Neural progenitor cell (in vitro differentiated cells): Measurements from ENCODE around the gene TAX1BP1. TPM values are rescaled to one million over a fixed set of nuclear protein-coding genes. Genes with fewer than 3 reads are reported as not detected.

ENCODE experiments used
- DNase-seq: peaks from one replicate; pipeline ENCODE4 v3.0.0-alpha.2; 2016; ENCODE audit warnings: low spot score
- H2AFZ ChIP-seq: fragments of 200-600 bp; sonication (generic); replicated peaks from 2 replicates; pipeline ENCODE4 v1.6.1; 2016; ENCODE audit warnings: antibody characterized with exemption
- H3F3A ChIP-seq: fragments of 200-600 bp; sonication (generic); 2 replicates; pipeline ENCODE4 v1.6.1; 2016; ENCODE audit warnings: antibody characterized with exemption, low read depth
- H3K27ac ChIP-seq: fragments of 200-600 bp; sonication (generic); 2 replicates; pipeline ENCODE4 v1.5.1; 2016; ENCODE audit warnings: mild to moderate bottlenecking
- H3K27me3 ChIP-seq: fragments of 200-600 bp; sonication (generic); 2 replicates; pipeline ENCODE4 v1.6.1; 2016; ENCODE audit warnings: mild to moderate bottlenecking, moderate library complexity
- H3K36me3 ChIP-seq: fragments of 200-600 bp; sonication (generic); 2 replicates; pipeline ENCODE4 v1.5.1; 2016
- H3K4me1 ChIP-seq: fragments of 200-600 bp; sonication (generic); 2 replicates; pipeline ENCODE4 v1.6.1; 2016; ENCODE audit warnings: mixed run types
- H3K4me2 ChIP-seq: fragments of 200-600 bp; sonication (generic); 2 replicates; pipeline ENCODE4 v1.6.1; 2016
- H3K4me3 ChIP-seq: fragments of 200-600 bp; sonication (generic); 2 replicates; pipeline ENCODE4 v1.5.1; 2016
- H3K79me2 ChIP-seq: fragments of 200-600 bp; sonication (generic); 2 replicates; pipeline ENCODE4 v1.6.1; 2016; ENCODE audit warnings: low read depth
- H3K9ac ChIP-seq: fragments of 200-600 bp; sonication (generic); 2 replicates; pipeline ENCODE4 v1.6.1; 2016
- H3K9me3 ChIP-seq: fragments of 200-600 bp; sonication (generic); 2 replicates; pipeline ENCODE4 v1.5.1; 2016; ENCODE audit warnings: low read depth
- H4K20me1 ChIP-seq: fragments of 200-600 bp; sonication (generic); 2 replicates; pipeline ENCODE4 v1.6.1; 2016; ENCODE audit warnings: low read depth
- H3K27ac Mint-ChIP-seq: 3 replicates; pipeline ENCODE4 v1.8.0; 2021; ENCODE audit warnings: mixed read lengths
- H3K27me3 Mint-ChIP-seq: 2 replicates; pipeline ENCODE4 v1.8.0; 2022; ENCODE audit warnings: low read depth, mild to moderate bottlenecking, inconsistent platforms, moderate library complexity, mixed read lengths; ENCODE audit not compliant: insufficient read depth
- H3K36me3 Mint-ChIP-seq: 3 replicates; pipeline ENCODE4 v1.8.0; 2021; ENCODE audit warnings: mixed read lengths
- H3K4me1 Mint-ChIP-seq: 3 replicates; pipeline ENCODE4 v1.8.0; 2021; ENCODE audit warnings: mixed read lengths
- H3K4me3 Mint-ChIP-seq: 3 replicates; pipeline ENCODE4 v1.8.0; 2021; ENCODE audit warnings: mild to moderate bottlenecking, moderate library complexity, mixed read lengths
- H3K9me3 Mint-ChIP-seq: 3 replicates; pipeline ENCODE4 v1.8.0; 2020; ENCODE audit warnings: mixed read lengths
- EZH2 ChIP-seq: fragments of 200-600 bp; sonication (generic); IDR thresholded peaks from 2 replicates; pipeline ENCODE4 v1.6.1; 2017; ENCODE audit warnings: antibody characterized with exemption, mild to moderate bottlenecking, moderate library complexity
- EZH2phosphoT487 ChIP-seq: fragments of 200-600 bp; sonication (generic); IDR thresholded peaks from 2 replicates; pipeline ENCODE4 v1.6.1; 2017; ENCODE audit warnings: antibody characterized with exemption
- total RNA-seq: library from RNA; depleted of rRNA; stranded (reverse); fragments of >200 nt; gene quantifications from 2 replicates; pipeline ENCODE4 v1.2.3, GENCODE V29; 2015; ENCODE audit warnings: low replicate concordance
- TF ChIP-seq, protein P1 (sequence below): fragments of 200-600 bp; sonication (generic); IDR thresholded peaks from 2 replicates; pipeline ENCODE4 v1.5.1; 2017; ENCODE audit warnings: antibody characterized with exemption, mild to moderate bottlenecking

The TAX1BP1 gene
- total RNA-seq, 1 donor from 2014 or later = 80.0 TPM

DNA sequence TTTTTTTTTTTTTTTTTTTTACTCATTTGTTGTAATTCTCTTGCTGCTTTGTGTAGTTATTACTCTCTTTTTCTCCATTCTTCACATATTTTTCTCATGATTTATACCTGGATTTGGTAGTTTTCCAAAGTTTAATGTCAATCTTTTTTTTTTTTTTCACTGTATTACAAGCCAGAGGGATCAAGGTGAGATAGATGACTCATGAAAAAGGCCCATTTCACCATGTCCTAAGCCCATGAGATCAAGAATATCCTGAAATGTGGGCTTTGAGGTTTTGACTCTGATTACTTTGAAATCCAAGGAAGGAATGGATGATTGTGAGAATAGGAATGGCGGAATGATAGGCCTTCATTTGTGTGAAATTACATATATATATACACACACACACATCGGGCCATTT, 31.1 kb downstream of the TAX1BP1 start:
- Histone ChIP-seq H3K27ac (no peak overlapping the region), H3K79me2 (peaks cover 9% of the 10 kb centered on the region), H3K9me3 (no peaks in the 10 kb centered on the region), H3K4me1 (no peaks in the 10 kb centered on the region), H3K4me3 (no peak overlapping the region), H3K4me2 (no peak overlapping the region), H3K36me3 (peaks cover 8% of the 10 kb centered on the region), H3F3A (peaks cover 7% of the 10 kb centered on the region), H4K20me1 (no peaks in the 10 kb centered on the region), H3K27me3 (no peaks in the 10 kb centered on the region), H2AFZ (no peak overlapping the region), H3K9ac (no peak overlapping the region)
- Mint-ChIP-seq H3K36me3 (peaks cover 10% of the 10 kb centered on the region), H3K27ac (no peak overlapping the region), H3K9me3 (no peaks in the 10 kb centered on the region), H3K4me1 (no peaks in the 10 kb centered on the region), H3K27me3 (no peaks in the 10 kb centered on the region), H3K4me3 (no peak overlapping the region)
- TF ChIP-seq, protein P1, sequence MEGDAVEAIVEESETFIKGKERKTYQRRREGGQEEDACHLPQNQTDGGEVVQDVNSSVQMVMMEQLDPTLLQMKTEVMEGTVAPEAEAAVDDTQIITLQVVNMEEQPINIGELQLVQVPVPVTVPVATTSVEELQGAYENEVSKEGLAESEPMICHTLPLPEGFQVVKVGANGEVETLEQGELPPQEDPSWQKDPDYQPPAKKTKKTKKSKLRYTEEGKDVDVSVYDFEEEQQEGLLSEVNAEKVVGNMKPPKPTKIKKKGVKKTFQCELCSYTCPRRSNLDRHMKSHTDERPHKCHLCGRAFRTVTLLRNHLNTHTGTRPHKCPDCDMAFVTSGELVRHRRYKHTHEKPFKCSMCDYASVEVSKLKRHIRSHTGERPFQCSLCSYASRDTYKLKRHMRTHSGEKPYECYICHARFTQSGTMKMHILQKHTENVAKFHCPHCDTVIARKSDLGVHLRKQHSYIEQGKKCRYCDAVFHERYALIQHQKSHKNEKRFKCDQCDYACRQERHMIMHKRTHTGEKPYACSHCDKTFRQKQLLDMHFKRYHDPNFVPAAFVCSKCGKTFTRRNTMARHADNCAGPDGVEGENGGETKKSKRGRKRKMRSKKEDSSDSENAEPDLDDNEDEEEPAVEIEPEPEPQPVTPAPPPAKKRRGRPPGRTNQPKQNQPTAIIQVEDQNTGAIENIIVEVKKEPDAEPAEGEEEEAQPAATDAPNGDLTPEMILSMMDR = no peak
- no peak for TF ChIP-seq EZH2
- TF ChIP-seq EZH2phosphoT487 = no peak
- DNase-seq = no peak

DNA sequence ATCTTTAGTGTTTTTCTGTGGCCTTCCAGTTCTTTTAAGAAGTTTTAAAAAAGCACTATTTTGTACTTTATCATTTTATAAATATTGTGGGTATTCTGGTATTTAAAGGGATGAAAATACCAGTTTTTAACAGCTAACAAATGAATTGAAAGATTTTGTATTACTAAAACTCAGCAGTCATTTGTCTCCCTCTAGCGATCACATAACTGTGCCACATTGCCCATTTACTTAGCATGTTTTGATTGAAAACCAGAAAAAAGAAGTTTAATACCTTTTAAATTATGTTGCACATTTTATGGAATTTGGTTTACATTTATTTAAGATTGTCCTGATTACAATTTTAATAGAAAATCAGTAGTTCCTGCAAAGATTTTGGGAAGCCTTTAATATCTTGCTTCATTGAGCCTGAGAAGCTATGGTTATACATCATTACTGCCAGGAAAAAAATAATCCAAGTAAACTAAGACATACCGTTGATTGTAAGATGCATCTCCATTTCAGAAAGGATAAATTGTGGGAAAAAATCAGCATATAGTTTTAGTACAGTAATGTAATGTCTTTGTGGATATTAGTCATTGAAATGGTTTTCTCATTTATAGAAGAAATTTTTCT, 34.9 kb downstream of the TAX1BP1 start:
- H3K79me2 ChIP-seq = peaks cover 18% of the 10 kb centered on the region
- peaks cover 4% of the 10 kb centered on the region for H3K36me3 ChIP-seq
- Mint-ChIP-seq H3K4me1 (peaks cover 3% of the 10 kb centered on the region), H3K36me3 (peaks cover 8% of the 10 kb centered on the region), H3K4me3 (no peak overlapping the region), H3K27me3 (no peaks in the 10 kb centered on the region), H3K9me3 (no peaks in the 10 kb centered on the region), H3K27ac (no peak overlapping the region)
- H4K20me1 ChIP-seq = no peaks in the 10 kb centered on the region
- no peak overlapping the region for H2AFZ ChIP-seq
- no peaks in the 10 kb centered on the region for H3K9me3 ChIP-seq
- no peak overlapping the region for H3K27ac ChIP-seq
- H3K4me3 ChIP-seq = no peak overlapping the region
- H3K9ac ChIP-seq = no peak overlapping the region
- H3F3A ChIP-seq = peaks cover 7% of the 10 kb centered on the region
- no peaks in the 10 kb centered on the region for H3K4me1 ChIP-seq
- DNase-seq = peak; percentile 39
- H3K27me3 ChIP-seq = no peaks in the 10 kb centered on the region
- TF ChIP-seq, protein P1 = peak; percentile 68
- TF ChIP-seq EZH2 (no peak), EZH2phosphoT487 (no peak)
- H3K4me2 ChIP-seq = no peak overlapping the region

DNA sequence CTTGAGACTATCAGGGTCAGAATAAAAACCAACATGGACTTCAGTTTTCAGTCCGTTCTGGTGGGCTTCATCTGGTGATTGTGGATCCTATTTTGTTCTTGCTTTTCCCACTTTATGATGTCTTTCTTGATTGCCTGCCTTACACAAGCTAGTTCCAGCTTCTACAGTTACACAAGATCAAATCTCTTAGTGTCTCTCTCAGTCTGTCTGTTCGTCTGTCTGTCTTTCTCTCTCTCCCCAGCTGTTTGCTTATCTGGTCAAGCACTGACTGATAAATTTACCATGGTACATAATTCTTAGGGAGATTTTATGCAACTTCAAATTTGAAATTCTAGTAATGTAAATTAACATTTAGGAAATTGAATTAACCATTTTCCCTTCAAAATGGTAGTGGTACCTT, 35.8 kb downstream of the TAX1BP1 start:
- DNase-seq = no peak
- H3K27ac Mint-ChIP-seq = no peak overlapping the region
- Histone ChIP-seq H3K9me3 (no peaks in the 10 kb centered on the region), H3K27me3 (no peaks in the 10 kb centered on the region), H3K36me3 (no peaks in the 10 kb centered on the region), H3K4me1 (no peaks in the 10 kb centered on the region), H4K20me1 (no peaks in the 10 kb centered on the region), H3F3A (peaks cover 7% of the 10 kb centered on the region), H3K79me2 (peaks cover 18% of the 10 kb centered on the region), H3K4me2 (no peak overlapping the region), H3K9ac (no peak overlapping the region), H3K4me3 (no peak overlapping the region), H2AFZ (no peak overlapping the region), H3K27ac (no peak overlapping the region)
- no peak overlapping the region for H3K4me3 Mint-ChIP-seq
- peaks cover 3% of the 10 kb centered on the region for H3K4me1 Mint-ChIP-seq
- no peaks in the 10 kb centered on the region for H3K27me3 Mint-ChIP-seq
- no peaks in the 10 kb centered on the region for H3K9me3 Mint-ChIP-seq
- TF ChIP-seq EZH2 (no peak), EZH2phosphoT487 (no peak)
- TF ChIP-seq, protein P1 = no peak
- peaks cover 7% of the 10 kb centered on the region for H3K36me3 Mint-ChIP-seq
